Measurements from ENCODE around the gene PYGO2.

Gene PYGO2

DNA sequence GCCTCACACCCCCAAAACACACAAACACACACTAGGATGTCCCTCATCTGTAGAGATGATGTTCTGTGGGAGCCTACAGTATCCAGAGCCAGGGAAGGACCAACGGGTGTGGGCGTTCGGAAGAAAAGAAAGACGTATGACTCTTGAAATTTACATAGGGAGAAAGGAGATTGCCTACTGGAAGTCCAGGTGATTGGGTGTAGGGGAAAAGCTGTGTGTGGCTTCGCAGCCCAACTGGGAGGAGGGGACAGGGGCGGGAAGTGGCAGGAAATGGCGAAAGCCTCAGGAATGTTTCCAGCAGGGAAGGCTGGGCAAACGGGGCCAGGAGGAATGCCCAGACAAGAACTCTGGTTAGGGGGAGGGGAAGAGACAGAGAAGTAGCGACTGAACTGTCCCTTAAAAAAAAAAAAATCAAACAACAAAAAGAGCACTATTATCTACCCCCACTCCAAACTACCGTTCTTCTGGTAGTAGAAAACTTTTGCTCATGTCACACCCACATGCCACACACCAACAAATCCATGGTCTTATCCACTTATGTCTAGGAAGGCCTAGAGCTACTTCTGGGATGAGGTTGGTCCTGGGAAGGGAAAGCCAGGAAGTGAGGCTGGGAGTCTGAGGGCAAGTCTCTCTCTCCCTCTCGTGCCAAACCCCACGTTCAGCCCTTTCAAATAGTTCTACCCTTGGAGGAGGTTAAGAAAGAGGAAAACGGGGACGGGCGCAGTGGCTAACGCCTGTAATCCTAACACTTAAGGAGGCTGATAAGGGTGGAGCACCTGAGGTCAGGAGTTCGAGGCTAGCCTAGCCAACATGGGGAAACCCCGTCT, 11.1 kb upstream of the PYGO2 start:
- in situ Hi-C loops (cut with MboI; ENCODE audit: low sequenced_read_pairs, unreplicated experiment), result no loop called here
- no peak for DNase-seq (ENCODE audit: low spot score)
- TF ChIP-seq, protein P1, sequence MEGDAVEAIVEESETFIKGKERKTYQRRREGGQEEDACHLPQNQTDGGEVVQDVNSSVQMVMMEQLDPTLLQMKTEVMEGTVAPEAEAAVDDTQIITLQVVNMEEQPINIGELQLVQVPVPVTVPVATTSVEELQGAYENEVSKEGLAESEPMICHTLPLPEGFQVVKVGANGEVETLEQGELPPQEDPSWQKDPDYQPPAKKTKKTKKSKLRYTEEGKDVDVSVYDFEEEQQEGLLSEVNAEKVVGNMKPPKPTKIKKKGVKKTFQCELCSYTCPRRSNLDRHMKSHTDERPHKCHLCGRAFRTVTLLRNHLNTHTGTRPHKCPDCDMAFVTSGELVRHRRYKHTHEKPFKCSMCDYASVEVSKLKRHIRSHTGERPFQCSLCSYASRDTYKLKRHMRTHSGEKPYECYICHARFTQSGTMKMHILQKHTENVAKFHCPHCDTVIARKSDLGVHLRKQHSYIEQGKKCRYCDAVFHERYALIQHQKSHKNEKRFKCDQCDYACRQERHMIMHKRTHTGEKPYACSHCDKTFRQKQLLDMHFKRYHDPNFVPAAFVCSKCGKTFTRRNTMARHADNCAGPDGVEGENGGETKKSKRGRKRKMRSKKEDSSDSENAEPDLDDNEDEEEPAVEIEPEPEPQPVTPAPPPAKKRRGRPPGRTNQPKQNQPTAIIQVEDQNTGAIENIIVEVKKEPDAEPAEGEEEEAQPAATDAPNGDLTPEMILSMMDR (IDR thresholded peaks at IDR 0.05; ENCODE audit: borderline replicate concordance, control extremely low read depth, extremely low read depth, insufficient read depth, missing control alignments), result no peak

DNA sequence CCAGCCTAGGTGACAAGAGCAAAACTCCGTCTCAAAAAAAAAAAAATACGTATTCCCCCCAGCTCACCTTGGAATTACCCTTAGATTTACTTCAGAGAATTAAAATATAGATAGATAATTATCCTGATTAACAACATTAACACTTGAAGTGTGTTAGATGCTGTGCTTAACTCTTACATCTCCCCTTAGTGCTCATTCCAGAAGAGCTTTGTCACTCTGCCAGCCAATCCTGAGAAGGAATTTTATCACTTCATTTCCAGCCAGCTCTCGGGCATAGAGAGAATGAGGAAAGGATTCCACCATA, 10.6 kb upstream of the PYGO2 start:
- in situ Hi-C loops (cut with MboI; ENCODE audit: low sequenced_read_pairs, unreplicated experiment), result no loop called here
- TF ChIP-seq, protein P1 (IDR thresholded peaks at IDR 0.05; ENCODE audit: borderline replicate concordance, control extremely low read depth, extremely low read depth, insufficient read depth, missing control alignments), result no peak
- DNase-seq (ENCODE audit: low spot score), result no peak

DNA sequence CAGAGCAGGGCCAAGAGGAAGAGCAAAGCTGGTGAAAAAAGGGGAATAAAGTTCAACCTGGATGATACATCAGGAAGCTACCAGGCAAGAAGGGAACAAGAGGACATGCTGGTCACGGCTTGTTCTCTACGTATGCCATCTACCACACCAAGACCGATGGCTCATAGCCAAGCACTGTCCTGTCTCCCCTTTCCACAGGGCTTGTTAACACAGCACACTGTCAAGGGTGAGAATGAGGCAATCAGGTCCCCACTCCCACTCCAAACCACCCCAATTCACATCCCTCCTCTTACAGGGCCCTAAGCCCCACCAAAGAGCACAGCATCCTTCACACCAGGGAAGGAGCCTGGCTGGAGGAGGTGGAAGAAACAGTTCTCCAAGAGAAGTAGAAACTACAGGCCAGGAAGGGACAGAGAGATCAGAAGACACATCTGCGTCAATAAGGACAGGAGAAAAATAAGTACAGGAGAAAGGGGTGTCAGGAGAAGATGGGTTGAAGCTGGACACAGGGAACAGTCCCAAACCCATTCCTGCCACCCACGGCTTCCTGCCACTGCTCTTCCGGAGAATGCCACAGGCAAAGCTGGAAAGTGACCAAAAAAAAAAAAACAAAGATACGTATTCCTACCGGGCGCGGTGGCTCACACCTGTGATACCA, 9.9 kb upstream of the PYGO2 start:
- in situ Hi-C loops (cut with MboI; ENCODE audit: low sequenced_read_pairs, unreplicated experiment), result no loop called here
- TF ChIP-seq, protein P1 (IDR thresholded peaks at IDR 0.05; ENCODE audit: borderline replicate concordance, control extremely low read depth, extremely low read depth, insufficient read depth, missing control alignments), result no peak
- no peak for DNase-seq (ENCODE audit: low spot score)

DNA sequence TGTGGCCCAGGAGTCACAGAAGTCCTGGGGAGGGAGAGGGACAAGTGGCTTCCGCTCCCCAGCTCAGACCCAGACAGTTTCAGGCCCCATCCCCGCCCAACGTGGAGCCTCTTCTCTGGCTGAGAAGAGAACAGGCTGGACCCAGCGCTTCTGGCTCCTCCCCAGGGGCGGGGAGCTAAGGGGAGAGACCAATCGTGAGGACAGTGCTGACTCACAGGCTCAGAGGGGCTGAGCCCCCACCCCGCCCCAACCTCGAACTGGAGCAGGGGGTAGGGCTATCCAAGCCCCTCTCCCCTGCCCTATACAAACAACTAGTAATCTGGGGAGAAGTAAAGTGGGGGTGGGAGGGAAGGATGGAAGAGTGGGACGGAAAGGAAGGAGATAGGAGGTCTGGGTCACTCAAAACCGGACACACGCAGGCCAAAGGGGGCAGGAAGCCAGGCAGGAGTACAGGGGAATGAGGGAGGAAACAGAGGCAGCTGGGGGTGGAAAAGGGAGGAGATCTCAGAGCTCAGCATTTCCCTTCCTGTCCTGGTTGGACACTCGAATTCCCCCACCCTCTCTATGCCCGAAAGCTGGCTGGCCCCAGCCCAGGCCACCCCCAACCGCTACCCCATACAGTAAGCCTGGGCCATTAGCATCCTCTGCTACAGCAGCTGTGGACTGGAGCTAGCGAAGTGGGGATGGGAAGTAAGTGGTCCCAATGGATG, 9.2 kb upstream of the PYGO2 start, which contains the start of gene SHC1:
Gene SHC1 (minus strand): TSS at position 117 of the 710 bp plus-strand sequence. CDS start 221 bp downstream, outside the sequence.
- peak; percentile 85 for DNase-seq (ENCODE audit: low spot score)
- TF ChIP-seq, protein P1 (IDR thresholded peaks at IDR 0.05; ENCODE audit: borderline replicate concordance, control extremely low read depth, extremely low read depth, insufficient read depth, missing control alignments), result no peak
- in situ Hi-C loops (cut with MboI; ENCODE audit: low sequenced_read_pairs, unreplicated experiment), result no loop called here

DNA sequence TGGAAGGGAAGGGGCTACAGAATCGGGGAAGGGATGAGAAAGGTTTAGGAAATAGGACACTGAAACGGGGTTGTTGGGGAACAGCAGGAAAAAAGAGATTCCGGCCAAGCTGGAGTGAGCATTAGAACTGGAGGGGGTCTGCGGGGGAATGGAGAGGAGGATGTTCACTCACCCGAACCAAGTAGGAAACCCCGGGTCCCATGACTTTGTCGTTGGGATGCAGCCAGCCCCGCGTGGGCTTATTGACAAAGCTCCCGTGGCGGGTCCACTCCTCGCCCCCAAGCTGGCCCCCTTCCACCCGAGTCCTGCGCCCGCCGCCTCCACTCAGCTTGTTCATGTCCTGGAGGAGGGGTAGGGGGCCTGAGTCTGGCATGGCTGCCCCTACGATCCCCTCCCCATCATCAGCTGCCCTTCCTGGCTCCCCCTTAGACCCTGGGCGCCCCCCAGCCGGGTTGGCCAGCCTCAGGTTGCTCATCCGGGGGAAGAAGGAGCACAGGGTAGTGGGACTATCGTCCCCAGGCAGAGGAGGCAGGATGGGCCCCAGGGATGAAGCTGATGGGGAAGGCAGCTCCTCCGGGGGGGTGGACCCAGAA, 8.4 kb upstream of the PYGO2 start:
- TF ChIP-seq, protein P1 (IDR thresholded peaks at IDR 0.05; ENCODE audit: borderline replicate concordance, control extremely low read depth, extremely low read depth, insufficient read depth, missing control alignments), result no peak
- in situ Hi-C loops (cut with MboI; ENCODE audit: low sequenced_read_pairs, unreplicated experiment), result no loop called here
- no peak for DNase-seq (ENCODE audit: low spot score)

DNA sequence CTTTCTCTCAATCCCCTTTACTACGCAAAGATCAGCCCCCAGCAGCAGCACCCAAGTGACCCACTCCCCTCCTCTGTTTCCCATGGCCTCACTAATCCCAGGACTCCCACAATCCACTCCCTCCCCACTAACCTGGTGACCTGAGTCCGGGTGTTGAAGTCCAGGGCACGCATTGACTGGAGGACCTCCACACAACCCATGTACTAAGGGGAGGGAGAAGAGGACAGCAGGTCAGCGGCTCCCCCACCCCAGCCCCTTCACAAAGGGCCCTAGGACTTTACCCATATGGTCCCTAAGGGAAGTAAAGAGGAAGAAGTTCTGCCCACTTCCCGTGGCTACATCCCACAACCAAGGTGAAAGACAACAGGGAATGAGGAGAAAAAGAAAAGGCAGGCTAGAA, 7.7 kb upstream of the PYGO2 start:
- in situ Hi-C loops (cut with MboI; ENCODE audit: low sequenced_read_pairs, unreplicated experiment), result no loop called here
- TF ChIP-seq, protein P1 (IDR thresholded peaks at IDR 0.05; ENCODE audit: borderline replicate concordance, control extremely low read depth, extremely low read depth, insufficient read depth, missing control alignments), result no peak
- DNase-seq (ENCODE audit: low spot score), result no peak

Data from GM13976 (cell line).